ENCODE data around the gene ZNF319.

Gene ZNF319

DNA sequence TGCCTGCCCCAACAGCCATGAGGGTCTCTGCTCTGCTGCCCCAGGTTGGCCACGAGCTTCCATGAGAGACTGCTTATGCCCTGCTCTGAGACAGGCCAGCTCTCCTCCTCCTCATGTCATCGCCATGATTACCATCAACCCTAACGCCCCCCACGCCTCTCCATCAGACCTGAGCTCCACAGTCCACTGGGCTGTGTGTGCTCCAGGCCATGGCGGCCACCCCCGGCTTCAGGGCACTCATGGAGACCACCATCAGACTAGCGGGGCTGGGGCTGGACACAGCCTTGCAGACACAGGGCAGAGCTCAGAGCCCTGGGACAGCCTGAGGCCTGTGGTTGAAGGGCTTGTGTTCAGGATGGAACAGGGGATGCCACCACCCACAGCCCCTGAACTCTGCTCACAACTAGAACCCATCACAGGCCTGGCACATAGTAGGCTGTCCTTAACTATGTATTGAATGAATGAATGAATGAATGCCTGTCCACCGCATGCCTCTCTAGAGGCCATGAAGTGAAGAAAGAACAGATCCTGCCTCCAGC is 44.1 kb downstream of the ZNF319 start:
- DNase-seq (ENCODE audit: low spot score) = no peak

GRCh38 chr16:57955572-57956188 is 44.8 kb downstream of the ZNF319 start:
- no peak for DNase-seq (ENCODE audit: low spot score)

- DNase-seq (ENCODE audit: low spot score) = no peak
Measured at GRCh38 chr16:57953857-57954256, 46.6 kb downstream of the ZNF319 start.

GRCh38 chr16:57952909-57953308 is 47.6 kb downstream of the ZNF319 start:
- no peak for DNase-seq (ENCODE audit: low spot score)

DNA sequence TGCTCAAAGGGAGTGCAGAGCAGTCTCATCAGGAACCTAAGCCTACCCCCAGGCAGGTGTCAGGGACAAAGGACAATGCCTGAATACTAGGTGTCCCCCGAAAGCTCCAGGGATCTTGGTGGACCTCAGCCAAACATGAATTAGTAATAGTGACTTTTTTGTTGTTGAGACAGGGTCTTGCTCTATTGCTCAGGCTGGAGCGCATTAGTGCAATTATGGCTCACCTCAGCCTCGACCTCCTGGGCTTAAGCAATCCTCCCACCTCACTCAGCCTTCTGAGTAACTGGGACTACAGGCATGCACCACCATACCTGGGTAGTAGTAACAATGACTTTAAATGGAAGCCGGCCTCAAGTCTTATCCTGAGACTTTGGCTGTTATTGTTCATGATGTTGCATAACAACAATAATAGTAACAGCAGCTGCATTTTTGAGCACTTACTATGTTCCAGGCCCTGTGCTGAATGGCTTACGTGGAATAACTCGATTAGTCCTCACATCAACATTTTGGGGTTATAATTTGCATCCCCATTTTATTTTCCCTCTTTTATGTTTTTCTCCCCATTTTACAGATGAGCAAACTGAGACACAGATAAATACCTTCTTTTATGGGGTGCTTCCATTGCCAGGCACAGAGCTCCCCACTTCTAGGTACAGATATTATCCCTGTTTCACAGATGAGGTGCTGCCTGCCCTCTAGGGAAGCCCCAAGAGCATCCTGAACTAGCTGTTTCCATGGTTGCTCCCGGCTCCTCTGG is 49.1 kb downstream of the ZNF319 start:
- DNase-seq (ENCODE audit: low spot score) = no peak

DNA sequence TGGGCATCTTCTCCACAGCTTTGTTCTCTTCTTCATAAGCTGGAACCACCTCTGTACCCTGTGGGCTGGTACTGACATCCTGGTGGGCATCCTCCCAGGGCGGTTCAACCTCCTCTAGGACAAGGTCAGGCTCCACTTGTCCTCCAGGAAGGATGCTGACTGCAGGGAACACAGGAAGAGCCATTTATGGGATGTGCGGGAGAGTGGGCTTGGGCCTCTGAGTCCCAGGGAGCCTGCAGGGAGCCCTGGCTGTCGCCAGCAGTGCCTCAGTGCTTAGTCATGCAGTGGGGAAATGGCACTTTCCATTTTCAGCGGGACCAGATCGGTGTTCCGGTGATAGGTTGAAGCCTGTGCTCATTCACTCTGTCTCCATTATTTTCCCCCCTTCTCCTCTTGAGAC is 50.1 kb downstream of the ZNF319 start:
- DNase-seq (ENCODE audit: low spot score) = peak; percentile 33

DNA sequence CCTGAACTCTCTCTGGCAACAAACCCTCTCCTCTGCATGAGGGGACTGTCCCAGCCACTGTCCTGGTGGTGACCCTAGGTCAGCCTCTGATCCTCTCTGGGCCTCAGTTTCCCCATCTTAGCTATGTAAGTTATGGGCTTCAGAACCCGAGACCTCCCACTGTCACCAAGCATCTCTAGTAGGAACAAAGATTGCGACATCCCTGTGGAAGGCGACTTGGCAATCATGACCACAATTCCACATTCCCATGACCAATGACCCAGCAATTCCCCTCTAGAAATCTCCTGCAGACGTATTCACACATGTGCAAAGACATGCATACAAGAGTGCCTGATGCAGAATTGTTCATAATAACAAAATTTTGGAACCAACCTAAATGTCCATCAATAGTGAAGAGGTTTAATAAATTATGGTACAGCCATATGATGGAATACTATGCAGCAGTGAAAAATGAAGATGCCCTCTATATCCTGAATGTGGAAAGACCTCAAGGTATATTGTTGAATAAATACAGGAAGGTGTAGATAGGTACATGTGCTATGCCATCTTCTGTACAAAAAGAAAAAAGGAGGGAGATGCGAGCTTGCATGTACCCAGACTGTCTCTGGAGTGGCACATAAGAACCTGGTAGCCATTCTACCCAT is 50.8 kb downstream of the ZNF319 start:
- no peak for DNase-seq (ENCODE audit: low spot score)

DNA sequence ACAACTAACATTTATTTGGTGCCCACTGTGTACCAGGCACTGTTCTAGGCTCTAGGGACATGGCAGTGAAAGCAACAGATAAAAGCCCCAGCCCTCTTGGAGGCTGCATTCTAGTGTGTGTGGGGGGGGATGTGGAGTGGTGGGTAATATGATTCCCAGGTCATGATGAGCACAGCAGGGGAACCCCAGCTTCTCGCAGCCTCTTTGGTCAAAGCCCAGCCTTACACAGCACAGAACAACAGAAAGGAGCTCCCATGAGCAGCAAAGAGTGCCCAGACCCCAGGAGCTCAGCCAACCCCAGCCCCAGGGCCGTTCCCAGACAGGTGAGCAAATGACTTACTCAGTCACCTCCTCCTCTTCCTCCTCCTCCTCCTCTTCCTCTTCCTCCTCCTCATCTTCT is 51.5 kb downstream of the ZNF319 start:
- no peak for DNase-seq (ENCODE audit: low spot score)

DNA sequence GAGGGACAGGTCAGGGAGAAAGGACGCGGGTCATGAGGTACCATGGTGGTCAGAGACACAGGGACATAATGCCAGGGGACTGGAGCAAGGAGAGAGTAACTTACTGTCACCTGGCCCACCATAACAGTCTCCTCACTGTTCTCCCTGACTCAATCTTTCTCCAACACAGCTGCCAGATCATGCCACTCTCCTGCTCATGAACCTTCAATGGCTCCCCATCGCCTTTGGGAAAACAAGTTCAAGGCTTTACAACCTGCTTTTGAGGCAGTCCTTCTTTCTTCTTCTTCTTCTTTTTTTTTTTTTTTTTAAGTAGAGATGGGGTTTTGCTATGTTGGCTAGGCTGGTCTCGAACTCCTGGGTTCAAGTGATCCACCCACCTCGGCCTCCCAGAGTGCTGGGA is 52.4 kb downstream of the ZNF319 start:
- no peak for DNase-seq (ENCODE audit: low spot score)

DNA sequence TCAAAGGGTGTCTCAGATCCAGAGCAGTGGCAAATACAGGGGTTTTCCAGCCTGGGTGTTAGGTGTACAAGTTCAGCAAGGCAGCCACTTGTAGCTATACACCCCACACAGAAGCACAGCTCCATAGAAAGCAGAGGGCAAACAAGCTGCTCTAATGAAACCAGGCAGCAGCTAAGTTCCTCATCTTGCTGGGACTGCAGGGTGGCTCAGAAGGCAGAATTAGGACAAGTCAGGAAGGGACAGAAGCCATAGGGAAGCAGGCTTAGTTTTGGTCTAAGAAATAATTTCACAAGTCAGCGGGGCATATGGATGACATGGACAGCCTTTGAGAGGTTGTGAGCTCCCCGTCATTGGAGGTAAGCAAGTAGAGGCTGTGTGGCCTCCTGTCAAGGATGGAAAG is 53.2 kb downstream of the ZNF319 start:
- DNase-seq (ENCODE audit: low spot score) = no peak

- DNase-seq (ENCODE audit: low spot score) = peak; percentile 97
Measured at GRCh38 chr16:57946181-57946801, 54.2 kb downstream of the ZNF319 start.

- DNase-seq (ENCODE audit: low spot score) = peak; percentile 53
Measured at GRCh38 chr16:57945740-57946138, 54.7 kb downstream of the ZNF319 start.

GRCh38 chr16:57944970-57945739 is 55.3 kb downstream of the ZNF319 start:
- DNase-seq (ENCODE audit: low spot score) = peak; percentile 41
